ENCODE results near the gene SERPING1. TPM values are rescaled to one million over a fixed set of nuclear protein-coding genes. Genes with fewer than 3 reads are reported as not detected.

Gene SERPING1
- total and polyA plus RNA-seq, 2 of the 13 experiments (the other 11 are each of a cell fraction or from before 2014, with no cell fraction given), result 2.0 to 10.4 TPM

DNA sequence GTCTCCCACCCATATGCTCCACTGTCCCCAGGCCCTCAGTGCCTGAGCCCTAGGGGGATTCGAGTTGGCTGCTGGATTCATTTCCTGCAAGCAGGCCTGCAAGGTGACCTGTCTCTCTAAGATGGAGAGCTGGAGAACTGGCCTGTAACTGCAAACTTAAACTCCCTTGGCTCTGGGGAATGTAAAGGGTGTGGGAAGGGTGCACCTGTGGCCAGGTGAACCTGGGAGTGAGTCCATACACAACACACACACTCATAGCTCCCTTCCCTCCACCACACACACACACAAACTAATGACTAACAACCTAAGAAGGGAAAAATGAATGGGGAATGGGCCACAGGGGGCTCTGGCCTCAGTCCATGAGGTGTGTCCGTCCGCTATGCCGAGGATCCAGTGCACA, 45.5 kb upstream of the SERPING1 start:
- no peak overlapping the region for H3K9ac ChIP-seq (ENCODE audit: insufficient read depth, low read depth, low read length)
- in situ Hi-C loops (cut with HindIII; ENCODE audit: extremely low pct_ligation_motif_present, low pct_unique_long_range_greater_than_20kb) (no loop called here), intact Hi-C loops (cut with micrococcal nuclease; ENCODE audit: unreplicated experiment) (loop anchor here (1.0 kb wide), 1 partner anchor 8 kb away; no protein-coding TSS in a partner anchor)
- DNase-seq (ENCODE audit: low spot score) (no peak), ATAC-seq (no peak), FAIRE-seq (no peak)
- TF ChIP-seq JUNB (CRISPR knock-in tag; IDR thresholded peaks at IDR 0.05; ENCODE audit: borderline replicate concordance), result no peak
- TF ChIP-seq ZNF138 (CRISPR knock-in tag; IDR thresholded peaks at IDR 0.05; ENCODE audit: low read depth), result no peak
- TF ChIP-seq NFKB2 (CRISPR knock-in tag; IDR thresholded peaks at IDR 0.05; ENCODE audit: borderline replicate concordance), result no peak
- no peak for TF ChIP-seq ATM (IDR thresholded peaks at IDR 0.05; ENCODE audit: borderline replicate concordance)
- H4K20me1 ChIP-seq (ENCODE audit: insufficient read depth, low read length), result no peaks in the 10 kb centered on the region
- H3K27me3 ChIP-seq (ENCODE audit: control insufficient read depth in 1 of 2, insufficient read depth in 2 of 2, low read length in 2 of 2), result no peaks in the 10 kb centered on the region
- H3K79me2 ChIP-seq (ENCODE audit: insufficient read depth, low read length), result no peaks in the 10 kb centered on the region
- H3K36me3 ChIP-seq (replicated peaks in 1 of 2; ENCODE audit: control insufficient read depth in 1 of 2, insufficient read depth in 2 of 2, low read length in 2 of 2), result peaks cover 1 to 11% of the 10 kb centered on the region in 2 experiments; a peak in 1 of 5 replicates
- H2AFZ ChIP-seq (ENCODE audit: low read length), result no peak overlapping the region
- peak overlapping the region in 1 of 3 experiments; percentile 12; a peak in 2 of 6 replicates for H3K4me3 ChIP-seq (replicated peaks in 1 of 3; ENCODE audit: insufficient read depth in 1 of 3, low read depth in 2 of 3, low read length in 3 of 3)
- H3K4me1 ChIP-seq (ENCODE audit: insufficient read depth, low read length), result peaks cover 26% of the 10 kb centered on the region
- TSS peak; percentile 89 for BruUV-seq (replicated peaks)
- POLR2A ChIA-PET, result interaction anchor here (0.9 to 2.1 kb wide), 5 partner anchors 10 to 60 kb away, joined by 3 to 7 read pairs (median 3); partner anchors contain the start of gene UBE2L6
- CTCF ChIA-PET (ENCODE audit: low intra/inter-chr PET ratio, low total read pairs), result no interaction called here
- H3K4me2 ChIP-seq (ENCODE audit: low read depth, low read length), result peak overlapping the region; percentile 24
- peak overlapping the region; percentile 13 for H3K27ac ChIP-seq (ENCODE audit: extremely low read length, insufficient read depth, low read length)
- WGBS (ENCODE audit: low lambda C conversion rate), result 68% methylated on average over 4 of the region's 4 CpGs
- no peaks in the 10 kb centered on the region for H3K9me3 ChIP-seq (ENCODE audit: low read length)

- ATAC-seq, result peak; percentile 79
- FAIRE-seq, result peak; percentile 60
- peaks cover 21% of the 10 kb centered on the region for H3K4me1 ChIP-seq (ENCODE audit: insufficient read depth, low read length)
- H3K4me2 ChIP-seq (ENCODE audit: low read depth, low read length), result peak overlapping the region; percentile 24
- H2AFZ ChIP-seq (ENCODE audit: low read length), result no peak overlapping the region
- H3K27me3 ChIP-seq (ENCODE audit: control insufficient read depth in 1 of 2, insufficient read depth in 2 of 2, low read length in 2 of 2), result no peaks in the 10 kb centered on the region
- intact Hi-C loops (cut with micrococcal nuclease; ENCODE audit: unreplicated experiment), result no loop called here
- BruUV-seq (replicated peaks), result no TSS peak
- DNase-seq (ENCODE audit: low spot score), result peak; percentile 89
- H3K4me3 ChIP-seq (replicated peaks in 1 of 3; ENCODE audit: insufficient read depth in 1 of 3, low read depth in 2 of 3, low read length in 3 of 3), result peak overlapping the region in 1 of 3 experiments; percentile 12; a peak in 1 of 6 replicates
- H3K36me3 ChIP-seq (replicated peaks in 1 of 2; ENCODE audit: control insufficient read depth in 1 of 2, insufficient read depth in 2 of 2, low read length in 2 of 2), result peaks cover 1 to 11% of the 10 kb centered on the region in 2 experiments; a peak in 1 of 5 replicates
- no peak overlapping the region for H3K9ac ChIP-seq (ENCODE audit: insufficient read depth, low read depth, low read length)
- in situ Hi-C loops (cut with HindIII; ENCODE audit: extremely low pct_ligation_motif_present, low pct_unique_long_range_greater_than_20kb), result no loop called here
- no peaks in the 10 kb centered on the region for H4K20me1 ChIP-seq (ENCODE audit: insufficient read depth, low read length)
- H3K79me2 ChIP-seq (ENCODE audit: insufficient read depth, low read length), result no peaks in the 10 kb centered on the region
- CTCF ChIA-PET (ENCODE audit: low intra/inter-chr PET ratio, low total read pairs), result no interaction called here
- H3K27ac ChIP-seq (ENCODE audit: extremely low read length, insufficient read depth, low read length), result peak overlapping the region; percentile 28
- WGBS (ENCODE audit: low lambda C conversion rate), result 38% methylated on average over 5 of the region's 5 CpGs
- POLR2A ChIA-PET, result interaction anchor here (0.9 to 2.1 kb wide), 6 partner anchors 10 to 61 kb away, joined by 3 to 7 read pairs (median 3); partner anchors contain the start of genes SERPING1 and UBE2L6
- no peaks in the 10 kb centered on the region for H3K9me3 ChIP-seq (ENCODE audit: low read length)
- TF ChIP-seq NR1H2 (CRISPR knock-in tag; IDR thresholded peaks at IDR 0.05; ENCODE audit: borderline replicate concordance, low read depth) (no peak), GPN1 (CRISPR knock-in tag; IDR thresholded peaks at IDR 0.05; ENCODE audit: borderline replicate concordance) (no peak), ZBTB4 (CRISPR knock-in tag; IDR thresholded peaks at IDR 0.05; ENCODE audit: borderline replicate concordance) (no peak), CEBPB (IDR thresholded peaks at IDR 0.05; ENCODE audit: borderline replicate concordance, low read depth, low read length) (0 out of 2 replicates have a peak, but pooled peaks have one; percentile 8), ZBTB37 (CRISPR knock-in tag; IDR thresholded peaks at IDR 0.05) (no peak), ZNF256 (CRISPR knock-in tag; conservative IDR thresholded peaks at IDR 0.05) (no peak), CREB1 (IDR thresholded peaks at IDR 0.05) (no peak), CREB1 (CRISPR knock-in tag; IDR thresholded peaks at IDR 0.05) (no peak), ZNF282 (IDR thresholded peaks at IDR 0.05; ENCODE audit: partially characterized antibody) (no peak), ZNF781 (CRISPR knock-in tag; IDR thresholded peaks at IDR 0.05; ENCODE audit: borderline replicate concordance, not compliant biosample characterization) (no peak)
These were observed 45.0 kb upstream of the SERPING1 start for GRCh38 chr11:57552479-57552878.
